BJ (cell line): Measurements from ENCODE around the gene ENTPD7. TPM values are rescaled to one million over a fixed set of nuclear protein-coding genes. Genes with fewer than 3 reads are reported as not detected.

Source experiments
- CTCF ChIA-PET: fragments of 350-600 bp; formaldehyde crosslinking; extraction: SDS; loops from one replicate; lab custom pipeline; 2021; ENCODE audit warnings: antibody characterized with exemption, inconsistent platforms; lab: Yijun Ruan, JAX
- POLR2A ChIA-PET: fragments of 300-600 bp; sonication (Branson Sonifier 250); formaldehyde crosslinking; extraction: SDS; loops from one replicate; lab custom pipeline; 2021; ENCODE audit warnings: antibody characterized with exemption; lab: Charles Lee
- DNase-seq: peaks from one replicate; pipeline ENCODE4 v3.0.0-alpha.2; 2011; ENCODE audit warnings: low read depth
- H3K27me3 ChIP-seq: 2 replicates; pipeline ENCODE4 v1.6.0; 2011; ENCODE audit warnings: low read length; ENCODE audit not compliant: control insufficient read depth, insufficient read depth
- H3K36me3 ChIP-seq: 2 replicates; pipeline ENCODE4 v1.5.1; 2011; ENCODE audit warnings: low read length; ENCODE audit not compliant: control insufficient read depth, insufficient read depth
- H3K4me3 ChIP-seq: 2 replicates; pipeline ENCODE4 v1.5.1; 2011; ENCODE audit warnings: low read depth, mild to moderate bottlenecking, control low read depth, low read length
- CTCF ChIP-seq: IDR thresholded peaks from 2 replicates; pipeline ENCODE4 v1.5.1; 2011; ENCODE audit warnings: low read depth, mild to moderate bottlenecking, control low read depth, inconsistent platforms, low read length, moderate library complexity; ENCODE audit not compliant: insufficient read depth
- polyA plus RNA-seq: library from polyadenylated mRNA; depleted of rRNA; stranded (reverse); fragments of >200 nt; gene quantifications from 2 replicates; pipeline ENCODE4 v1.2.3, GENCODE V29; 2011; rRNA removed
- small RNA-seq: library from RNA; depleted of rRNA; stranded (forward); fragments of <200 nt; gene quantifications from one replicate; pipeline ENCODE3, GENCODE V24; 2012; ENCODE audit warnings: low replicate concordance, low read depth; ENCODE audit not compliant: insufficient read length

Gene ENTPD7
- polyA plus RNA-seq, 1 experiment: 13.6 TPM

DNA sequence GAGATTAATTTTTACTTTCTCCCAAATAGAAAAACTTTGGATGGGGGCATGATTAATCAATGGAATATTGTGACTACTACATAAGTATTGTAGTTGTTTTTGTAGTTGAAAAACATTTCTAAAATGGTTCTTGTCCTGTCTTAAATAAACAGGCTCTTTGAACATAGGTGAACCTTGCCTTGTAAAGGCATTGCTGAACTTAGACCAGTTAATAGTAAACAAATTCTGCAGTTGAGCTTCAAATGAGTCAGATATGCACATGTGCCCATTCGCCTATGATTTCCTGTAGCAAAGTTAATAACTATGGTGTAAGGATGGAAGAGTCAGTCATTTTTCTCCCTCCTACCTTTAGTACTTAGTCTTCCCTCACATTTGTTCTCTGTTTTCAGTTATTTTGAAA, 95.4 kb downstream of the ENTPD7 start:
- POLR2A ChIA-PET: no interaction called here
- H3K36me3 ChIP-seq: no peaks in the 10 kb centered on the region
- CTCF ChIA-PET: no interaction called here
- no peak for TF ChIP-seq CTCF
- H3K27me3 ChIP-seq: no peaks in the 10 kb centered on the region
- H3K4me3 ChIP-seq: no peak overlapping the region
- no peak for DNase-seq

Small RNA genes within 50 kb of the gene (small RNA-seq; reads per million reads assigned to genes)
- not detected for gene AL133353.1

Other genes starting within 250 kb of the ENTPD7 start
- 41.4 and 53.3 TPM in 2 replicates for gene GOT1, start 228.9 kb upstream of the ENTPD7 start, polyA plus RNA-seq
- gene NKX2-3, start 126.6 kb upstream of the ENTPD7 start, polyA plus RNA-seq: not detected in 2 replicates
- 33.7 and 38.9 TPM in 2 replicates for gene SLC25A28, start 39.1 kb upstream of the ENTPD7 start, polyA plus RNA-seq
- gene COX15, start 72.6 kb downstream of the ENTPD7 start, polyA plus RNA-seq: 16.3 and 19.3 TPM in 2 replicates
- 10.7 and 19.3 TPM in 2 replicates for gene CUTC, start 72.7 kb downstream of the ENTPD7 start, polyA plus RNA-seq
- 0.23 and 0.25 TPM in 2 replicates for gene ABCC2, start 123.1 kb downstream of the ENTPD7 start, polyA plus RNA-seq